ENCODE measurements around the gene L3MBTL2. TPM values are rescaled to one million over a fixed set of nuclear protein-coding genes. Genes with fewer than 3 reads are reported as not detected.

The L3MBTL2 gene
- total and polyA plus RNA-seq, 2 of the 13 experiments (the other 11 are each of a cell fraction or from before 2014, with no cell fraction given), result 13.8 to 33.7 TPM

GRCh38 chr22:41234815-41235695 is 29.9 kb downstream of the L3MBTL2 start (continued):
- TF ChIP-seq ZNF281 (CRISPR knock-in tag; IDR thresholded peaks at IDR 0.05; ENCODE audit: borderline replicate concordance) (0 out of 2 replicates have a peak, but pooled peaks have one; percentile 20), FOSL1 (CRISPR knock-in tag; IDR thresholded peaks at IDR 0.05; ENCODE audit: borderline replicate concordance) (0 out of 2 replicates have a peak, but pooled peaks have one; percentile 37), HOXA3 (CRISPR knock-in tag; IDR thresholded peaks at IDR 0.05) (peak; percentile 75), NFAT5 (CRISPR knock-in tag; IDR thresholded peaks at IDR 0.05) (no peak), HIC2 (CRISPR knock-in tag; IDR thresholded peaks at IDR 0.05; ENCODE audit: low read depth) (peak; percentile 98), SOX5 (CRISPR knock-in tag; IDR thresholded peaks at IDR 0.05; ENCODE audit: borderline replicate concordance) (peak; percentile 56; the same call in 1 of the 2 replicates), HOXA5 (CRISPR knock-in tag; IDR thresholded peaks at IDR 0.05) (peak; percentile 51; the same call in 1 of the 2 replicates), ZNF614 (CRISPR knock-in tag; IDR thresholded peaks at IDR 0.05; ENCODE audit: borderline replicate concordance) (peak; percentile 73; the same call in 1 of the 2 replicates), YEATS4 (CRISPR knock-in tag; IDR thresholded peaks at IDR 0.05; ENCODE audit: borderline replicate concordance) (peak; percentile 55; the same call in 1 of the 2 replicates), HDAC2 (CRISPR knock-in tag; IDR thresholded peaks at IDR 0.05) (0 out of 2 replicates have a peak, but pooled peaks have one; percentile 12), REPIN1 (CRISPR knock-in tag; IDR thresholded peaks at IDR 0.05; ENCODE audit: borderline replicate concordance, low read depth) (peak; percentile 50; the same call in 1 of the 2 replicates), ZFP41 (CRISPR knock-in tag; IDR thresholded peaks at IDR 0.05; ENCODE audit: borderline replicate concordance) (no peak), CEBPB (IDR thresholded peaks at IDR 0.05; ENCODE audit: borderline replicate concordance, low read depth, low read length) (peak; percentile 63; the same call in 1 of the 2 replicates), NCOR1 (IDR thresholded peaks at IDR 0.05; ENCODE audit: borderline replicate concordance, low read length) (peak; percentile 46; the same call in 1 of the 2 replicates), TBX2 (CRISPR knock-in tag; IDR thresholded peaks at IDR 0.05; ENCODE audit: borderline replicate concordance) (peak; percentile 81), EP300 (IDR thresholded peaks at IDR 0.05; ENCODE audit: low read depth in 2 of 2, low read length in 2 of 2) (peak in 1 of 2 experiments; percentile 33; a peak in 2 of 4 replicates), EP300 (CRISPR knock-in tag; IDR thresholded peaks at IDR 0.05; ENCODE audit: borderline replicate concordance) (peak; percentile 69; the same call in 1 of the 2 replicates), KDM4B (CRISPR knock-in tag; IDR thresholded peaks at IDR 0.05) (0 out of 2 replicates have a peak, but pooled peaks have one; percentile 73)
